Kidney glomerular epithelial cell (primary cell): ENCODE measurements around the gene MTPN.

Experiments
- DNase-seq: peaks from one replicate; lab custom pipeline; 2025; lab: John Stamatoyannopoulos, UW

MTPN gene

GRCh38 chr7:135956393-135956792 is 20.8 kb downstream of the MTPN start:
- DNase-seq, result no peak

GRCh38 chr7:135950972-135951371 is 26.2 kb downstream of the MTPN start:
- DNase-seq, result no peak

DNA sequence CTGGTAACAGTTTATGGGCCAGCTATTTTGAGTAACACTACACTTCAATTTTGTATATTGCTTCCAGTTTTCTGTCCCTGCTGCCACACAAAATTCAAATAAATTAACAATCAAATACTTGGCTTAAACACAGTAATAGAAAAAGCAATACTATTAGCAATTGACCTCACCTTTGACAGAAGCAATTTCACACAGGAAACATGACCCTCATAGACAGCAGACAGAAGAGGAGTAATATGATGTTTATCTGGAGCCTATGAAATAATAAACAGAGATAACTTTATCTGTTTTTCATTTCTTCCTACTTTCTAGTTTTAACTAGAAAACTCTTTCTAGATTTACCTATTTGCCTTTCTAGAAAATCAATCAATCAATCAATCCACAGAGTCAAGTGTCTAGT is 26.7 kb downstream of the MTPN start:
- no peak for DNase-seq

GRCh38 chr7:135946289-135947055 is 30.7 kb downstream of the MTPN start:
- DNase-seq, result no peak

GRCh38 chr7:135944753-135945152 is 32.4 kb downstream of the MTPN start:
- DNase-seq, result no peak

DNA sequence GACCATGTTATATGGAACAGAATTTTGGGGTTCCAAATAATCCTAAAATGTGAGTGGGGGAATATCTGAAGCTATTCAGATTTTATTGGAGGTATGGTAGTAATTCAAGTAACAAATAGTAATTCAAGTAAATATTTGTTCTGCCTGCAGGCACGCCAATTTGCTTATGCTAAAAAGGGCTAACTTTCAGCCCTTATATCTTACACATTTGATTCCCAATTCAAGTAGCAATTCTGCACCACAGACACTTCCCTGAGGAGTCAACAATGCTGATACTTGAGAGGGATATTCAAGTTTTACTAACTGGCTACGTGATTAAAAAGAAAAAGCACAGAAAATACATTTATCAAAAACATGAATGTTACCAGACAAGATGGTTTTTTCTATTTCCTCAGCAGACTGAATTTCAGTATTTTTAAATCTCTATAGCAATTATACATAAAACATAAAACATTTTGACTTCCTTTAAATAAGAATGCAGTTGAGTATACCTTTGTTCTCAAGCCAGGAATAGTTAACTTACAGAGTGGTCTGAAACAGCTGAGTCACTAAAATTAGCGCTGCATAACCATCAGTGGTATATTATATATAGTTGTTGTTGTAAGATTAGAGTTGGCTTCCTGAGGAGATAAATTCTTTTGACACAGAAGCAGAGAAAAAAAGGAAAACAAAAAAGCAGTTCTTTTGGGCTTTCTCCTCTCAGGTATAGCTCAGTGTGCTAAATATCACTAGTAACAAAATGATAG is 33.9 kb downstream of the MTPN start:
- DNase-seq, result no peak

- DNase-seq, result no peak
Observed at GRCh38 chr7:135942614-135943013, 34.5 kb downstream of the MTPN start.

- no peak for DNase-seq
Observed at GRCh38 chr7:135940077-135941075, 36.8 kb downstream of the MTPN start.

DNA sequence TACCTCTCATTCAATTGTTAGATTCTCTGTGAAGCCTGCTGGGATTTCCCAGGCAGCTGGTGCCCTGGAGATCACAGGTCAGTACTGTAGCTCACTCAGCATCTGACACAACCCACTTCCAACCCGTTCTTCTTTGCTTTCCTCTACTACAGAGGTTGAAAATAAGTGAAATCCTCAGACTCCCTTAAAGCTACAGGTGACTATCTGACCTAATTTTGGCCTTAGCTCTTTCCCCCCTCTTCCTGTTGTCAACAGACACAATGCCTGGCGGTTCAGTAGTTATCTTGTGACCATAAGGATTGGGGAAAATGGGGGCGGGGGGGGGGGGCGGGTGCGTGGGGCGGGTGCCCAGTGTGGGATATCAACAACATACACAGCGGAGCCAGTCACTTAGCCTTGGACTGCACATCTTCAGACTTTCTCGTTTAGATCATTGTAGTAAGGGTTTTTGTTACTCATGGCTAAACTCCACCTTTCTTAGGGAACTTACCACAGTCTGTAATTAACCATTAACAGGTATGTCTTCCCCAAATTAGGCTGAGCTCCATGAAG is 37.8 kb downstream of the MTPN start:
- no peak for DNase-seq

- no peak for DNase-seq
Observed at GRCh38 chr7:135938563-135938962, 38.6 kb downstream of the MTPN start.

DNA sequence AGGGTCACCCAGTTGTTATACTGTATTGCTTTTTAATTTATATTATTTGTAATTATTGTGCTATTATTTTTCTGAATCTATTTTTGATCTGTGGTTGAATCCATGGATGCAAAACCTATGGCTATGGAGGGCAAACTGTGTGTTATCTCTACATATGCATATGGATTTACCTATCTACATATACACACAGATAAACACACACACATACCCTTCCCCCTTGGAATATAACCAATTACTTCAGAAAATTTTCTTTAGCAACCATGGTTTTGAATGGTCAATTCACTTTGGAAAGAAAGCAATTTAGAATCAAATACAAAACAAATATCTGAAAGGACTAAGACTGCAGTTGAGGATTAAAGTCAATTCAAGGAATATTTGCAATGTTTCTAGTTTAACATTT is 39.1 kb downstream of the MTPN start:
- DNase-seq, result no peak

DNA sequence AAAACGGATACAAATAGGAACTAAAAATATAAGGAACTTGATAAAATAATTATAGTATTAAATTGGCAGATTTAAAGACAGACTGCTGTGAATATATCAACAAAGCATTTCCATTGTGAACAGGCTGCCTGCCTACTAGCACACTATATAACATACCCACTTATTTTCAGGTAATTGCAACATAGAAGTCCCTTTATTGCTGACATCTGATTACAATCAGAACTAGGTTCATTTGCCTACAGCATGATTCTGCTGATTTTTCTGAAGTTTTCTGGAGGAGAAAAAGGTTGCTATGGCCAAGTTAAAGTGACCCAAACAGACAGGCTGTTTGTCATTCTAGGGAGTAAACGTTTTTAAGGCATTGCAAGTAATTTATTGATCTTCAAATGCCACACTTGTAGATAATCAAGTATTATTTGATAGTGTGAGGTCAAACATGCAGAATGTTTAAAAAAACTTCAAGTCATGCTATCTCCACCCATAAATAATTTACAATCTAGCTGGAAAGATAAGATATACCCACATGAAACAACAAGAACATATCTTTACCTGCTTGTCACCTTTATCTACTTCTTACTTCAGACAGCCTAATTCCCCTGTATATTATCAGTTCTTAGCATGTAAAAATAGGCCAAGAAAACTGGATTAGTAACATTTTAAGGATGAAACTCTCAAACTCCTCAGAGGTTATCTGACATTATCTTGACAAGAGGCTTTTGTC is 40.5 kb downstream of the MTPN start:
- no peak for DNase-seq

- no peak for DNase-seq
Observed at GRCh38 chr7:135934651-135935050, 42.5 kb downstream of the MTPN start.

DNA sequence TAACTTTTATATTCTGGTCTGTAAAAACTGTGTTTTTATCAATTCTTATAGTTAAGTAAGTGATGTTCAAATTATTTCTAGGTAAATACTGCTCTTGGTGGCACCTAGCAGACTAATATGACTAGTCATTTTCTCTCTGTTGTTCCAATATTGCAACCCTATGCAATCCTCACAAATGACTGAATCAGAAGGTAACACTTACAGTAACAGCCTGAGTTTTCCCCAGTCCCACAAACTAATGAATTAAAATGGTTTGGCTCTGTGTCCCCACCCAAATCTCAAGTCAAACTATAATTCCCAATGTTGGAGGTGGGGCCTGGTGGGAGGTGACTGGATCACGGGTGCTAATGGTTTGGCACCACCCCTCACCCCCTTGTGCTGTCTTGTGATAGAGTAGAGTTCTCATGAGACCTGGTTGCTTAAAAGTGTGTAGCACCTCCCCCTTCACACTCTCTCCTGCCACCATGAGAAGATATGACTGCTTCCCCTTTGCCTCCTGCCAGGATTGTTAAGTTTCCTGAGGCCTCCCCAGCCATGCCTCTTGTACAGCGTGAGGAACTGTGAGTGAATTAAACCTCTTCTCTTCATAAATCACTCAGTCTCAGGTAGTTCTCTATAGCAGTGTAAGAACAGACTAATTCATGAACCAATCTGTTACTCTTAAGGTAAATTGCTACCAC is 43.5 kb downstream of the MTPN start:
- DNase-seq, result no peak

GRCh38 chr7:135932131-135932530 is 45.0 kb downstream of the MTPN start:
- DNase-seq, result no peak

DNA sequence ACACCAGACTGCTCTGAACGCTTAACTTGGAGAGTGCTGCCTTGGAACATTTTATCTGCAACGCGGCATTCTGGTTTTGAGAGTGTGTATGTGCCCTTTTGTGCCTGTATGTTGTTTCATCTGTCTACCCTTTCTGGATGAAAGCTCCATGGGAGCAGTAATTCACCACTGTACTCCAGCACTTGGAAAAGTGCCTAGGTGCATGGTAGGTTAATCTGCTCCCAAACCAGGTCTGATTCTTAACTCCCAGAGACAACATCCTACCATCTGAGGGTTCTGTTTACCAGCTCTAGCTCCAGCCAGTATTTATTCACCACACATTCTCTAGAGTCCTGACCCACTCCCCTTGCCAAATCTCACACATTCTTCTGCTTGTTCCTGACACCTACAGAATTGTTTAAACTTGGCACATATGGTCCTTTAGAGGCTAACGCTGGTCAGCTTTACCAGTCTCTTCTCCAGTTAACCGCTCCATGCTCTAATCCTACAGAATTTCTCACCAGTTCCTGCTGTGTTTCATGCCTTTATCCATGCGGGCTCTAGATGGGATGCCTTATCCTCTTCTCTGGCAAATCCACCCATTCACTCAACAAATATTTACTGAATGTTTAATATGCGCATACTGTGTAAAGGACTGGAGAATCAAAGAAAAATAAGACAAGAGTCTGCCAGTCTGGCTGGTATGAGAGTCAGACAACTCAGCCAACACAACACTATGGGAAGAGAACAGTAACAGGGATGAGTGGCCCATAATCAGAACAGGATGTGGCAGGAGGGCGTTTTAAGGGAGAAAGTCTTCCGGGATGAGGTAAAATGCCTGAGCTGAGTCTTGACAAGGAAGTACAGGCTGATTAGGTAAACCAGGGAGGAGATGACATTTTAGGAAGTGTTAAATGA is 46.3 kb downstream of the MTPN start:
- peak; percentile 40 for DNase-seq

GRCh38 chr7:135929722-135930141 is 47.4 kb downstream of the MTPN start:
- peak; percentile 25 for DNase-seq

DNA sequence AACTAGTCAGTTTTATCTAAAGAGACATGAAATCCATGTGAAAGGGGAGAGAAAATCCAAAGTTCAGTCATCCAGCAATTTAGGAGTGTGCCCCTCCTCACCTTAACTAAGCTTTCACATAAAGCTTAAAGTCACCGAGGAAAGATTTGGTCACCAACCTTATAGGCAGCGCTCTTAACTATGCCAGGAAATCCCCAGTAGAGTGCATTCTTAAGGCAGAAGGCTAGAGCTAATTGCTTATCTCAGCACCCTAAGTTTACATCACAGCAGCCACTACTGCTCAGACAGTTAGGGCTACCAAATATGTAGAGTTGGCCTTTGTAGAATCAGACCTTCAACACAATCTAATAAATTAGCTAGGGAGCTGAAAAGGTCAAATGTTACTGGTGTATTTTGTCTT is 47.9 kb downstream of the MTPN start:
- DNase-seq, result no peak

- no peak for DNase-seq
Observed at GRCh38 chr7:135928136-135928535, 49.0 kb downstream of the MTPN start.

GRCh38 chr7:135925210-135925609 is 51.9 kb downstream of the MTPN start:
- DNase-seq, result no peak
